Natural killer cell (primary cell): Measurements from ENCODE around the gene WDR74. TPM values are rescaled to one million over a fixed set of nuclear protein-coding genes. Genes with fewer than 3 reads are reported as not detected.
A peak's percentile ranks its signal among the peaks of the same experiment; 100 is the strongest.

Experiments
- ATAC-seq, 3 donors: fragments of 150-1000 bp in 2 of 3; fragments of 200-7000 bp in 1 of 3; cut with Tn5 transposase; 1 replicate in 1 of 3; 2 replicates in 2 of 3; pipeline ENCODE4 v1.10.0; 2021; ENCODE audit warnings: mild to moderate bottlenecking in 2 of 3, moderate library complexity in 2 of 3
- DNase-seq, 2 donors: peaks; one replicate each; pipeline versions ENCODE4 v3.0.0 to v3.0.0-alpha.2; 2013 to 2021; ENCODE audit warnings: mixed read lengths in 1 of 2
- H3K27ac ChIP-seq: one replicate; pipeline ENCODE4 v1.5.1; 2013; ENCODE audit warnings: mild to moderate bottlenecking, low read length
- H3K27me3 ChIP-seq: one replicate; pipeline ENCODE4 v1.6.1; 2013; ENCODE audit warnings: low read length; ENCODE audit not compliant: control insufficient read depth, insufficient read depth
- H3K36me3 ChIP-seq: one replicate; pipeline ENCODE4 v1.6.1; 2013; ENCODE audit warnings: low read length; ENCODE audit not compliant: control insufficient read depth, insufficient read depth
- H3K4me1 ChIP-seq: one replicate; pipeline ENCODE4 v1.6.1; 2013; ENCODE audit warnings: low read length; ENCODE audit not compliant: control insufficient read depth, insufficient read depth
- H3K4me3 ChIP-seq: one replicate; pipeline ENCODE4 v1.5.1; 2013; ENCODE audit warnings: low read length
- H3K9me3 ChIP-seq: one replicate; pipeline ENCODE4 v1.6.1; 2013; ENCODE audit warnings: low read length; ENCODE audit not compliant: control insufficient read depth, insufficient read depth
- H3K27ac Mint-ChIP-seq, 2 donors: one replicate each; pipeline ENCODE4 v1.8.0; 2022; ENCODE audit warnings: mild to moderate bottlenecking in 2 of 2, mixed read lengths in 2 of 2, moderate library complexity in 1 of 2
- H3K27me3 Mint-ChIP-seq, 2 donors: one replicate each; pipeline ENCODE4 v1.8.0; 2022; ENCODE audit warnings: low read depth in 2 of 2, mixed read lengths in 2 of 2
- H3K36me3 Mint-ChIP-seq: one replicate; pipeline ENCODE4 v1.8.0; 2022; ENCODE audit warnings: mixed read lengths
- H3K4me1 Mint-ChIP-seq, 2 donors: one replicate each; pipeline ENCODE4 v1.8.0; 2022; ENCODE audit warnings: mixed read lengths in 2 of 2
- H3K4me3 Mint-ChIP-seq: one replicate; pipeline ENCODE4 v1.8.0; 2022; ENCODE audit warnings: mild to moderate bottlenecking, moderate library complexity, mixed read lengths
- H3K9me3 Mint-ChIP-seq, 2 donors: one replicate each; pipeline ENCODE4 v1.8.0; 2022; ENCODE audit warnings: mixed read lengths in 2 of 2
- WGBS: methylation state at CpG from one replicate; pipeline ENCODE4 v1.1.7; 2013; ENCODE audit warnings: missing lambda C conversion rate; ENCODE audit not compliant: insufficient coverage; 5-methylcytosine and 5-hydroxymethylcytosine counted together
- intact Hi-C: fragments of 100-400 bp; cut with micrococcal nuclease; formaldehyde crosslinking; loops from one replicate; pipeline ENCODE4 v1.14.2; 2022
- total RNA-seq, 4 donors: library from RNA; stranded (reverse); fragments of 120-200 nt in 1 of 4; gene quantifications; one replicate each; pipeline versions ENCODE4 v1.2.3 to v1.2.4, GENCODE V29; 2013 to 2022
- TF ChIP-seq, protein P1 (sequence below): fragments of 200-600 bp; IDR thresholded peaks from one replicate; pipeline ENCODE4 v1.8.0; 2022; ENCODE audit warnings: antibody characterized with exemption

WDR74 gene
- total RNA-seq, 3 donors from 2014 or later (not counting 1 experiment from before 2014, with no cell fraction given), result 151 to 173 (median 171) TPM

DNA sequence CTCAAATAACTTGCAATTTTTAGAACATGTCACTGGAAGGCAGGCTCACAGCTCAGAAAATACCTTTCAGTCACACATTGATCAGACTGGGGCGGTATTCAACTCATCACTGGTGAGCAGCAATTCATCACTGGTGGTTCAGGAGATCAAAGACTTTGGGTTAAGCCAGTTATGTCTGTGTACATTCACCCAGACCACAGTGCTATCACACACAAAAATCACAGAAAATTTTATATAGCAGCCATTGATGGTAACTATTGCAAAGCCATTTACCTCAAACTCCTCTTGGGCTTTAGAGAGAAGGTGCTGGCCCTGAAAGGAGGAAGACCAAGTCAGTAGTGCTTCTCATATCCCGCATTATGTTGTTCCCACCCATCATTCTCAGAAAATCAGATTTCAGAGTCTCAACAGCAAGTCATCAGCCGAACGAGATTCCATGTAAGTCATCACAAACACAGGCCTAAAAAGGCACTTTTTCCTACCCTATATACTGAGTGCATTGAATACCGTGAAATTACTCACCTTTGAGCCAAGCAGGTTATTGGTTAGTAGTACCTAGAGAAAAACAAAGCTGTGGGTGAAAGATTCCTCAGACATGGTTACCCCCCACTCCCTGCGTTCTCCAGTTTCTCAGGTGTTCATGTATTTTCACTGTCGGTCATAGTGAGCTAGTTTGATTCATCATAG, 14.0 kb upstream of the WDR74 start:
- H3K4me1 ChIP-seq, result peaks cover 31% of the 10 kb centered on the region

DNA sequence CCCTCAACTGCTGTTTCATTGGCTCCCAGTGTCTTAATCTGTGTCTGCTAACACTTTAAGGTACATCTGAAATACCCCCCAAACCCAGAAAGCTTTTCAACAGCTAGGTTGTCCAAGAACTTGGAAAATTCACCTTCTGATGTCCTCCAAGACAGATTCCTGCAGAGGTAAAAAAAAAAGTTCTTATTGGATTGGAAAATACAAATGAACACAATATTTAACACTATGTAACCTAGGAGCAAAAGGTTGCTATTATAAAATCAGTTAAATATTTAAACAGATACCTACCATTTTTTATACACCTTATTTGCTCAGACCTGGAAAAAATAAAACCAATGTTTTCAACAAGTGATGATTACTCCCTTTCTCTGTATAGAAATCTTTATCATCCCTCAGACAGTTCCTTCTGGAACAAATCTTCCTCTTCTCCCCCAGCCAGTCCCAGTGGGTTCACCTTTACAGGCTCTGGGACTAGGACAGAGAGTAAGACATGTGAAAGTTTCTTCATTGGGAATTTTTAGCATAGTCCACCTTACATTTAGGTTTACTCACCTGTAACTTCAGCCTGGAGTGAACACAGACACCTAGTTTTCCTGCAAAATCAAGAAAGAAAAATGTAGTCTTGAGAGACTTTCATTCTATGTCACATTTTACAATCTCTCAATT, 13.3 kb upstream of the WDR74 start:
- H3K4me3 Mint-ChIP-seq, result peak overlapping the region; percentile 35

More for the DNA sequence above, 14.0 kb upstream of the WDR74 start:
- ATAC-seq, result no peak
- no peaks in the 10 kb centered on the region for H3K27me3 Mint-ChIP-seq
- Histone ChIP-seq H3K27ac (no peak overlapping the region), H3K9me3 (no peaks in the 10 kb centered on the region), H3K36me3 (peaks cover 33% of the 10 kb centered on the region), H3K27me3 (no peaks in the 10 kb centered on the region), H3K4me3 (no peak overlapping the region)
- intact Hi-C loops, result no loop called here
- TF ChIP-seq, protein P1, sequence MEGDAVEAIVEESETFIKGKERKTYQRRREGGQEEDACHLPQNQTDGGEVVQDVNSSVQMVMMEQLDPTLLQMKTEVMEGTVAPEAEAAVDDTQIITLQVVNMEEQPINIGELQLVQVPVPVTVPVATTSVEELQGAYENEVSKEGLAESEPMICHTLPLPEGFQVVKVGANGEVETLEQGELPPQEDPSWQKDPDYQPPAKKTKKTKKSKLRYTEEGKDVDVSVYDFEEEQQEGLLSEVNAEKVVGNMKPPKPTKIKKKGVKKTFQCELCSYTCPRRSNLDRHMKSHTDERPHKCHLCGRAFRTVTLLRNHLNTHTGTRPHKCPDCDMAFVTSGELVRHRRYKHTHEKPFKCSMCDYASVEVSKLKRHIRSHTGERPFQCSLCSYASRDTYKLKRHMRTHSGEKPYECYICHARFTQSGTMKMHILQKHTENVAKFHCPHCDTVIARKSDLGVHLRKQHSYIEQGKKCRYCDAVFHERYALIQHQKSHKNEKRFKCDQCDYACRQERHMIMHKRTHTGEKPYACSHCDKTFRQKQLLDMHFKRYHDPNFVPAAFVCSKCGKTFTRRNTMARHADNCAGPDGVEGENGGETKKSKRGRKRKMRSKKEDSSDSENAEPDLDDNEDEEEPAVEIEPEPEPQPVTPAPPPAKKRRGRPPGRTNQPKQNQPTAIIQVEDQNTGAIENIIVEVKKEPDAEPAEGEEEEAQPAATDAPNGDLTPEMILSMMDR, result no peak
- peaks cover 45% of the 10 kb centered on the region in 2 donors for H3K4me1 Mint-ChIP-seq
- 59% methylated on average over 6 of the region's 7 CpGs for WGBS
- H3K36me3 Mint-ChIP-seq, result peaks cover 18% of the 10 kb centered on the region
- DNase-seq, result peak in 1 of 2 donors; percentile 57
- H3K27ac Mint-ChIP-seq, result peak overlapping the region; percentile 95 to 97
- H3K4me3 Mint-ChIP-seq, result peak overlapping the region; percentile 98
- H3K9me3 Mint-ChIP-seq, result no peaks in the 10 kb centered on the region

GRCh38 chr11:62851807-62852522, 12.6 kb upstream of the WDR74 start:
- WGBS, result 58% methylated on average over 3 of the region's 3 CpGs
- ATAC-seq (no peak), DNase-seq (peak in 1 of 2 donors; percentile 20)
- Mint-ChIP-seq H3K27me3 (no peaks in the 10 kb centered on the region), H3K4me3 (no peak overlapping the region), H3K36me3 (peaks cover 18% of the 10 kb centered on the region), H3K9me3 (no peaks in the 10 kb centered on the region), H3K4me1 (peaks cover 45% of the 10 kb centered on the region in 2 donors), H3K27ac (peak overlapping the region; percentile 16 to 64)
- Histone ChIP-seq H3K27ac (no peak overlapping the region), H3K36me3 (peaks cover 33% of the 10 kb centered on the region), H3K9me3 (no peaks in the 10 kb centered on the region), H3K4me1 (peaks cover 25% of the 10 kb centered on the region), H3K4me3 (no peak overlapping the region), H3K27me3 (no peaks in the 10 kb centered on the region)
- intact Hi-C loops, result no loop called here
- TF ChIP-seq, protein P1, result no peak

More for the DNA sequence above, 13.3 kb upstream of the WDR74 start:
- no peaks in the 10 kb centered on the region for H3K27me3 ChIP-seq
- peaks cover 18% of the 10 kb centered on the region for H3K36me3 Mint-ChIP-seq
- ATAC-seq, result no peak
- peaks cover 33% of the 10 kb centered on the region for H3K36me3 ChIP-seq
- DNase-seq, result no peak
- H3K4me1 ChIP-seq, result peaks cover 31% of the 10 kb centered on the region
- H3K9me3 ChIP-seq, result no peaks in the 10 kb centered on the region
- peaks cover 45% of the 10 kb centered on the region in 2 donors for H3K4me1 Mint-ChIP-seq
- no peaks in the 10 kb centered on the region for H3K27me3 Mint-ChIP-seq
- intact Hi-C loops, result no loop called here
- no peak overlapping the region for H3K27ac ChIP-seq
- H3K9me3 Mint-ChIP-seq, result no peaks in the 10 kb centered on the region
- no peak overlapping the region for H3K4me3 ChIP-seq
- TF ChIP-seq, protein P1, result no peak
- peak overlapping the region; percentile 49 to 97 for H3K27ac Mint-ChIP-seq
